ENCODE data around the gene MYCN.
"Not testable (repeated sequence)": the region's sequence is repeated elsewhere in the genome, so short reads cannot be mapped to it uniquely, and the experiment has no call there.

The MYCN gene

GRCh38 chr2:15948704-15948957 lies 8.3 kb downstream of the MYCN start:
- peaks cover 46% of the 10 kb centered on the region for H3K36me3 ChIP-seq (ENCODE audit: insufficient read depth, low read length)
- WGBS, result 85% methylated on average over 2 of the region's 3 CpGs
- H3K27me3 ChIP-seq (ENCODE audit: insufficient read depth, low read length), result no peaks in the 10 kb centered on the region
- no peak overlapping the region for H3K27ac ChIP-seq (ENCODE audit: low read depth, low read length)
- no peaks in the 10 kb centered on the region for H3K9me3 ChIP-seq (ENCODE audit: insufficient read depth, low read depth, low read length)
- no peaks in the 10 kb centered on the region; the same call in 1 of the 2 replicates for H3K4me1 ChIP-seq (ENCODE audit: insufficient read depth, low read length)
- no peak overlapping the region for H3K4me3 ChIP-seq (ENCODE audit: low read length)
- H3K9ac ChIP-seq (ENCODE audit: low read depth, low read length), result no peak overlapping the region

GRCh38 chr2:15949126-15949525 lies 8.8 kb downstream of the MYCN start:
- Histone ChIP-seq H3K4me1 (ENCODE audit: insufficient read depth, low read length) (no peaks in the 10 kb centered on the region; the same call in 1 of the 2 replicates), H3K27ac (ENCODE audit: low read depth, low read length) (no peak overlapping the region; the same call in 1 of the 2 replicates), H3K27me3 (ENCODE audit: insufficient read depth, low read length) (no peaks in the 10 kb centered on the region)

GRCh38 chr2:15949551-15949950 lies 9.2 kb downstream of the MYCN start:
- Histone ChIP-seq H3K36me3 (ENCODE audit: insufficient read depth, low read length) (peaks cover 37% of the 10 kb centered on the region), H3K4me3 (ENCODE audit: low read length) (no peak overlapping the region), H3K4me1 (ENCODE audit: insufficient read depth, low read length) (no peaks in the 10 kb centered on the region; the same call in 1 of the 2 replicates), H3K27me3 (ENCODE audit: insufficient read depth, low read length) (no peaks in the 10 kb centered on the region), H3K9ac (ENCODE audit: low read depth, low read length) (no peak overlapping the region), H3K9me3 (ENCODE audit: insufficient read depth, low read depth, low read length) (no peaks in the 10 kb centered on the region), H3K27ac (ENCODE audit: low read depth, low read length) (0 out of 2 replicates have a peak overlapping the region, but pooled peaks have one; percentile 18)
- 87% methylated on average over 5 of the region's 5 CpGs for WGBS

More at GRCh38 chr2:15949126-15949525, 8.8 kb downstream of the MYCN start:
- Histone ChIP-seq H3K9me3 (ENCODE audit: insufficient read depth, low read depth, low read length) (no peaks in the 10 kb centered on the region), H3K9ac (ENCODE audit: low read depth, low read length) (no peak overlapping the region), H3K36me3 (ENCODE audit: insufficient read depth, low read length) (peaks cover 41% of the 10 kb centered on the region), H3K4me3 (ENCODE audit: low read length) (no peak overlapping the region)
- 87% methylated on average over 6 of the region's 6 CpGs for WGBS

GRCh38 chr2:15950088-15950952 lies 10.0 kb downstream of the MYCN start:
- Histone ChIP-seq H3K27ac (ENCODE audit: low read depth, low read length) (no peak overlapping the region), H3K4me3 (ENCODE audit: low read length) (no peak overlapping the region), H3K4me1 (ENCODE audit: insufficient read depth, low read length) (peaks cover under 1% of the 10 kb centered on the region; the same call in 1 of the 2 replicates), H3K27me3 (ENCODE audit: insufficient read depth, low read length) (no peaks in the 10 kb centered on the region), H3K9me3 (ENCODE audit: insufficient read depth, low read depth, low read length) (no peaks in the 10 kb centered on the region), H3K9ac (ENCODE audit: low read depth, low read length) (no peak overlapping the region), H3K36me3 (ENCODE audit: insufficient read depth, low read length) (peaks cover 30% of the 10 kb centered on the region)
- WGBS, result 89% methylated on average over 5 of the region's 5 CpGs

GRCh38 chr2:15951936-15952335 lies 11.6 kb downstream of the MYCN start:
- not testable (repeated sequence) for H3K9me3 ChIP-seq (ENCODE audit: insufficient read depth, low read depth, low read length); H3K27ac ChIP-seq (ENCODE audit: low read depth, low read length); H3K4me3 ChIP-seq (ENCODE audit: low read length); H3K9ac ChIP-seq (ENCODE audit: low read depth, low read length); H3K4me1 ChIP-seq (ENCODE audit: insufficient read depth, low read length); H3K27me3 ChIP-seq (ENCODE audit: insufficient read depth, low read length)
- 99% methylated on average over 10 of the region's 11 CpGs for WGBS
- peaks cover 14% of the 10 kb centered on the region for H3K36me3 ChIP-seq (ENCODE audit: insufficient read depth, low read length)

GRCh38 chr2:15952451-15953146 lies 12.2 kb downstream of the MYCN start:
- H3K27me3 ChIP-seq (ENCODE audit: insufficient read depth, low read length), result no peaks in the 10 kb centered on the region
- 92% methylated on average over 9 of the region's 10 CpGs for WGBS

GRCh38 chr2:15953147-15953630 lies 12.8 kb downstream of the MYCN start:
- WGBS, result 89% methylated on average over 6 of the region's 6 CpGs
- no peaks in the 10 kb centered on the region for H3K9me3 ChIP-seq (ENCODE audit: insufficient read depth, low read depth, low read length)
- no peaks in the 10 kb centered on the region for H3K27me3 ChIP-seq (ENCODE audit: insufficient read depth, low read length)
- H3K9ac ChIP-seq (ENCODE audit: low read depth, low read length), result no peak overlapping the region
- H3K27ac ChIP-seq (ENCODE audit: low read depth, low read length), result no peak overlapping the region
- peaks cover 13% of the 10 kb centered on the region; the same call in 1 of the 2 replicates for H3K4me1 ChIP-seq (ENCODE audit: insufficient read depth, low read length)
- peaks cover 2% of the 10 kb centered on the region; the same call in 1 of the 2 replicates for H3K36me3 ChIP-seq (ENCODE audit: insufficient read depth, low read length)
- no peak overlapping the region for H3K4me3 ChIP-seq (ENCODE audit: low read length)

More at GRCh38 chr2:15952451-15953146, 12.2 kb downstream of the MYCN start:
- Histone ChIP-seq H3K9me3 (ENCODE audit: insufficient read depth, low read depth, low read length) (no peaks in the 10 kb centered on the region), H3K4me1 (ENCODE audit: insufficient read depth, low read length) (peaks cover 8% of the 10 kb centered on the region; the same call in 1 of the 2 replicates), H3K9ac (ENCODE audit: low read depth, low read length) (no peak overlapping the region), H3K36me3 (ENCODE audit: insufficient read depth, low read length) (peaks cover 8% of the 10 kb centered on the region), H3K27ac (ENCODE audit: low read depth, low read length) (no peak overlapping the region), H3K4me3 (ENCODE audit: low read length) (no peak overlapping the region)

- no peaks in the 10 kb centered on the region for H3K36me3 ChIP-seq (ENCODE audit: insufficient read depth, low read length)
- H3K4me1 ChIP-seq (ENCODE audit: insufficient read depth, low read length), result peaks cover 18% of the 10 kb centered on the region; the same call in 1 of the 2 replicates
- WGBS, result 93% methylated on average over 6 of the region's 6 CpGs
- no peak overlapping the region for H3K4me3 ChIP-seq (ENCODE audit: low read length)
- H3K9me3 ChIP-seq (ENCODE audit: insufficient read depth, low read depth, low read length), result no peaks in the 10 kb centered on the region
- no peak overlapping the region for H3K27ac ChIP-seq (ENCODE audit: low read depth, low read length)
- H3K27me3 ChIP-seq (ENCODE audit: insufficient read depth, low read length), result no peaks in the 10 kb centered on the region
- no peak overlapping the region for H3K9ac ChIP-seq (ENCODE audit: low read depth, low read length)
Observed at GRCh38 chr2:15953891-15954680, 13.7 kb downstream of the MYCN start.

- Histone ChIP-seq H3K27ac (ENCODE audit: low read depth, low read length) (no peak overlapping the region), H3K9me3 (ENCODE audit: insufficient read depth, low read depth, low read length) (no peaks in the 10 kb centered on the region), H3K27me3 (ENCODE audit: insufficient read depth, low read length) (no peaks in the 10 kb centered on the region), H3K9ac (ENCODE audit: low read depth, low read length) (no peak overlapping the region), H3K4me3 (ENCODE audit: low read length) (no peak overlapping the region), H3K4me1 (ENCODE audit: insufficient read depth, low read length) (peaks cover 18% of the 10 kb centered on the region; the same call in 1 of the 2 replicates), H3K36me3 (ENCODE audit: insufficient read depth, low read length) (no peaks in the 10 kb centered on the region)
- WGBS, result 94% methylated on average over 8 of the region's 8 CpGs
Observed at GRCh38 chr2:15954761-15955160, 14.4 kb downstream of the MYCN start.

GRCh38 chr2:15955232-15955988 lies 15.1 kb downstream of the MYCN start:
- H3K4me3 ChIP-seq (ENCODE audit: low read length), result no peak overlapping the region
- H3K9me3 ChIP-seq (ENCODE audit: insufficient read depth, low read depth, low read length), result no peaks in the 10 kb centered on the region
- 87% methylated on average over 5 of the region's 7 CpGs for WGBS
- H3K4me1 ChIP-seq (ENCODE audit: insufficient read depth, low read length), result peaks cover 22% of the 10 kb centered on the region; the same call in 1 of the 2 replicates
- H3K9ac ChIP-seq (ENCODE audit: low read depth, low read length), result no peak overlapping the region
- H3K36me3 ChIP-seq (ENCODE audit: insufficient read depth, low read length), result no peaks in the 10 kb centered on the region
- no peaks in the 10 kb centered on the region for H3K27me3 ChIP-seq (ENCODE audit: insufficient read depth, low read length)
- H3K27ac ChIP-seq (ENCODE audit: low read depth, low read length), result no peak overlapping the region
